SKM-1 treated with dmso at 0.1 percent for 144 hours (cell line): ENCODE data around the gene RRAS.
A peak's percentile ranks its signal among the peaks of the same experiment; 100 is the strongest.

Source experiments
- DNase-seq: peaks from one replicate; lab custom pipeline; 2025; ENCODE audit not compliant: unreplicated experiment; lab: John Stamatoyannopoulos, UW

RRAS gene

GRCh38 chr19:49595819-49596404 is 44.0 kb downstream of the RRAS start:
- DNase-seq: no peak

GRCh38 chr19:49594993-49595818 is 44.7 kb downstream of the RRAS start:
- no peak for DNase-seq

GRCh38 chr19:49594157-49594992 is 45.6 kb downstream of the RRAS start:
- no peak for DNase-seq

DNA sequence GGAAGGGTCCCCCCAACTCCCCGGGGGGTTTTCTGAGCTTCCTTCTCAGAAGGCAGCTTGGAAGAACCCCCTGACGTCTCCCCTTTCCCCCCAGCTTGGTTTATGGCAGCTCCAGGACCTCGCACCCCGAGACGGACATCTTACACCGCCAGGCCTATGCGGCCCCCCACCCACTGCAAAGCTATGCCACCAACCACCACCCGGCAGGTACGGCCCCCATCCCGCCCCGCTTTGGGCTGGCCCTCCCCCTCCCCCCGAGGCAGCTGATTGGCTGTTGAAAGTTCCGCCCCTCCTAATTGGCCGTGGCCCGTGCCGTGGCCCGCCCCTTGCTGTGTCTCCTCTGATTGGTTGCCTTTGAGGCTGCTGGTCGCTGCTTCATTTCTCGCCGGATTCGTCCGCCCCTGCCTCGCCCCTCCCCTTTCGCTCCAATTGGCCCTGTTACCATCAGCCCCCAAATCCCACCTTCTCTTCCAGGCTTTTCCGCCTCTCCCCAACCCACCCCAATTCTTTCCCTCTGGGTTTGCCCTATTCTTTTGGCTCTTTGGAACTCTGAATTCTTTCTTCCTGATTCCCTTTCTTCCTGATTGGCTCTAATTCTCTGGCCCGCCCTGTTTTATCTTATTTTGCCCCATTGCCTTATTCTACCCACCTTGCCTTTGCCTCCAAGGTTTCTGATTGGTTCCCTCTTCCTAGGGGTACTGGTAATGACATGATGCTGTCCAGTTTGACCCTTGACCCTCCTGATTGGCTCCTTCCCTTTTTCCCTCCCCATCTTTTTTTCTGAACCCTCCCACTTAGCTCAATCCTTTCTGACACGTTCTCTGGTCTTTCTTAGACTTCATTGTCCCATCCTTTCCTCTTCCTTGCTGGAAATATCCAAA is 46.5 kb downstream of the RRAS start:
- DNase-seq: no peak

DNA sequence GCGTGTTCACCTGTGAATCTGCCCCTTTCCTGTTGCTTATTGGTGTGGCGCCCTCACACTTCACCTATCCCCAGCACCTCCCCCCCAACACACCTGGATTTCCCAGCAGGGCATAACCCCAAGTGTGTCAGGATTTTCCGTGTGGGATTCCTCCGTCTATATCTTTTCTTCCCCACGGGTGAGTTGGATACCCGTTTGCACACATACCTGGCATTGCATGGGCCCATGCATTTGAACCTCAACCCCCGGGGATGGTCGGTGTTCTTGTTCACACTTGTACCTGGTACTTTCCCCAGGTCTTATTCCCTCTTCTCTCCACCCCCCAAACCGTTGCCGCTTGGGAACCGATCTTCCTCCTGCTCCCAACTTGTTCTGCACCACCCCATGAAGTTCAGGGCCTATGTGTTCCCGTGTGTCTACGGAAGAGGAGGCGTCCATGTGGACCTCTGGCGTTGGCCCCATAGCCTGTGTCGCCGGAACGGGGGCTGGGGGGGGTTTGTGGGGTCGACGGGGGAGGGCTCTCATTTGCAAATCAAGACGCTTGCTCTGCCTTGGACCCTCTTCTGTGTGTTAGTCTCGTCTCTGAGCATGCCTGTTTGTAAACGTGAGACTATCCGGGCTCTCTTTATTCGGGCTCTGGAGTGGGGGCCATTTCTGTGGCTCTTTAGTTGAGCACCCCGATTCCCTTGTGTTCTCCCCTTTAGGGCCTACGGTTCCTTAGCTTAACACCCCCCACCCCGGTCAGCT is 47.3 kb downstream of the RRAS start:
- no peak for DNase-seq

DNA sequence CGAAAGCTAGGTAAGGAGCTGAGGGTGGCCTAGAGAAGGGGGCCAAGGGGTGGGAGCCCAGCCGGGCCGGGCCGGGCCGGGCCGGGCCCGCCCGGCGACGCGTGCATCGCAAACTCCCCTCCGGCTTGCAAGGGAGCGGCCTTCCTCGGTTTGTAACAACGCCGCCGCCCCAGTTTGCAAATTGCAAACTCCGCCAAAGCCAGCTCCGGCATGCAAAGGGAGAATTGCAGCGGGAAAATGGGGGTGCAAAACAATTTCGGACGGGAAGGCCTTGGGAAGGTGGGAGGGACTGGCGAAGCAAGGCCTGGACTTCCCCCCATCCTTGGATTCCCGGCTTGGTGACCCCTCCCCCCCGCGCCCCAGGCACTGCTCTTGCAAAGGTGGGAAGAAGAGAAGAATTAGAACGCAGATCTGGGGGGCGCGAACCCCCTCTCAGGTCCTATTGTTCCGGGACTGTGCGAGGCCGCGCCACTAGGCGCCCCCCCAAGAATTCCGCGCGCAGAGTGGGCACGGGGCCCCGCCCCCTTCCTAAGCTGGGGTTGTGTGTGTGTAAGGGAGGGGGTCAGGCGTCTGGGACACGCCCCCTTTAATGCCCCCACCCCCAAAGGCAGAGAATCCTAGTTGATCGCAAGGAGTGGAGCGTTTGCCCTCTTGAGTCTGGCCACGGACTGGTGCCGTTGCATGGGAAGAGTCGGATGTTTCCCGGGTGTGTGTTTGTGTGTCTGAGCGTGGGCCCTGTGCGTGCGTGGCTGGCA is 48.0 kb downstream of the RRAS start:
- DNase-seq: no peak

DNA sequence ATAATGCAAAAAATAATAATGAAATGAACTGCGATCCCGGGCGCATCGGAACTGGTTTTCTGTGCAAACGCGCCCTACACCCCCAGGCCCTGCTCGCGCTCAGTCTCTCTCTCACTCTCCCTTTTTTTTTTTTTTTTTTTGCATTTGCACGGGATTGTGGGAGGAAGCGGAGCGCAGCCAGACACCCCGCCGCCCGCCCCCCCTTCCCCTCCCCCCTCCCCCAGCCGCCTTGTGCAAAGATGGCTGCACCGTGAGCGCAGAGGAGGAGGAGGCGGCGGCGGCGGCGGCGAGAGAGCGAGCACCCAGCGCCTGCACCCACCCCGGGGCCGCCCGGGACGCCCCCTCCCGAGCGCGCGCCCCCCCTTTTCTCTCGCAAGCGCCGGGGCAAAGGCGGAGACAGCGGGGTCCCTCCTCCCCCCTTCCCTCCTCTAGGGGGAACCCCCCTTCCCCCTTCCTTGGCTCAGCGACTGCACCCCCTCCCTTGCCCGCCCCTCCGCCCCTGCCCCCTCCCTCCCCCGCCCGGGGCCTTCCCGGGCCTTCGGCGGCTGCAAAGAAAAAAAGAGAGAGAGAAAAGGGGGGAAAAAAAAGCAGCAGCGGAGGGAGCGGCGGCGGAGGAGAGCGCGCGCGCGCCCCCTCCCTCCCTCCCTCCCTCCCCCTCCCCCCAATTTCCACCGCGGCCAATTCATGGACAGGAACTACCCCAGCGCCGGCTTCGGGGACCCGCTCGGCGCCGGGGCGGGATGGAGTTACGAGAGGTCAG is 48.8 kb downstream of the RRAS start, which contains the start of gene PRR12:
TSS of gene PRR12 (plus strand) at position 212 of the 760 bp plus-strand sequence. CDS start at position 685, 473 bp downstream.
- DNase-seq: peak; percentile 30

GRCh38 chr19:49590071-49590970 is 49.6 kb downstream of the RRAS start:
- DNase-seq: peak; percentile 83

- DNase-seq: no peak
These were observed 50.4 kb downstream of the RRAS start for GRCh38 chr19:49589502-49589905.

- no peak for DNase-seq
These were observed 51.4 kb downstream of the RRAS start for GRCh38 chr19:49588365-49589122.

GRCh38 chr19:49587227-49587626 is 52.7 kb downstream of the RRAS start:
- no peak for DNase-seq
